HFF-Myc (cell line): Measurements from ENCODE around the gene SEPTIN8.
"Not testable (repeated sequence)": the region's sequence is repeated elsewhere in the genome, so short reads cannot be mapped to it uniquely, and the experiment has no call there.

ENCODE experiments used
- DNase-seq: peaks from one replicate; pipeline ENCODE4 v3.0.0-alpha.2; 2011; ENCODE audit warnings: low read depth; ENCODE audit errors: extremely low read depth
- H3K4me3 ChIP-seq: replicated peaks from 2 replicates; pipeline ENCODE4 v1.5.1; 2011; ENCODE audit warnings: low read depth, mild to moderate bottlenecking, control low read depth, low read length
- TF ChIP-seq, protein P1 (sequence below): IDR thresholded peaks from 2 replicates; pipeline ENCODE4 v1.5.1; 2012; ENCODE audit warnings: mild to moderate bottlenecking, low read depth, low read length, control low read depth; ENCODE audit errors: missing control alignments

Gene SEPTIN8

GRCh38 chr5:132812781-132813598 is 36.0 kb upstream of the SEPTIN8 start, which contains the start of gene SOWAHA:
TSS of gene SOWAHA (plus strand) at chr5:132813302. CDS start at chr5:132813622, 320 bp downstream.
- H3K4me3 ChIP-seq: no peak within 1 kb of the TSS
- no peak for DNase-seq
- TF ChIP-seq, protein P1, sequence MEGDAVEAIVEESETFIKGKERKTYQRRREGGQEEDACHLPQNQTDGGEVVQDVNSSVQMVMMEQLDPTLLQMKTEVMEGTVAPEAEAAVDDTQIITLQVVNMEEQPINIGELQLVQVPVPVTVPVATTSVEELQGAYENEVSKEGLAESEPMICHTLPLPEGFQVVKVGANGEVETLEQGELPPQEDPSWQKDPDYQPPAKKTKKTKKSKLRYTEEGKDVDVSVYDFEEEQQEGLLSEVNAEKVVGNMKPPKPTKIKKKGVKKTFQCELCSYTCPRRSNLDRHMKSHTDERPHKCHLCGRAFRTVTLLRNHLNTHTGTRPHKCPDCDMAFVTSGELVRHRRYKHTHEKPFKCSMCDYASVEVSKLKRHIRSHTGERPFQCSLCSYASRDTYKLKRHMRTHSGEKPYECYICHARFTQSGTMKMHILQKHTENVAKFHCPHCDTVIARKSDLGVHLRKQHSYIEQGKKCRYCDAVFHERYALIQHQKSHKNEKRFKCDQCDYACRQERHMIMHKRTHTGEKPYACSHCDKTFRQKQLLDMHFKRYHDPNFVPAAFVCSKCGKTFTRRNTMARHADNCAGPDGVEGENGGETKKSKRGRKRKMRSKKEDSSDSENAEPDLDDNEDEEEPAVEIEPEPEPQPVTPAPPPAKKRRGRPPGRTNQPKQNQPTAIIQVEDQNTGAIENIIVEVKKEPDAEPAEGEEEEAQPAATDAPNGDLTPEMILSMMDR: no peak

DNA sequence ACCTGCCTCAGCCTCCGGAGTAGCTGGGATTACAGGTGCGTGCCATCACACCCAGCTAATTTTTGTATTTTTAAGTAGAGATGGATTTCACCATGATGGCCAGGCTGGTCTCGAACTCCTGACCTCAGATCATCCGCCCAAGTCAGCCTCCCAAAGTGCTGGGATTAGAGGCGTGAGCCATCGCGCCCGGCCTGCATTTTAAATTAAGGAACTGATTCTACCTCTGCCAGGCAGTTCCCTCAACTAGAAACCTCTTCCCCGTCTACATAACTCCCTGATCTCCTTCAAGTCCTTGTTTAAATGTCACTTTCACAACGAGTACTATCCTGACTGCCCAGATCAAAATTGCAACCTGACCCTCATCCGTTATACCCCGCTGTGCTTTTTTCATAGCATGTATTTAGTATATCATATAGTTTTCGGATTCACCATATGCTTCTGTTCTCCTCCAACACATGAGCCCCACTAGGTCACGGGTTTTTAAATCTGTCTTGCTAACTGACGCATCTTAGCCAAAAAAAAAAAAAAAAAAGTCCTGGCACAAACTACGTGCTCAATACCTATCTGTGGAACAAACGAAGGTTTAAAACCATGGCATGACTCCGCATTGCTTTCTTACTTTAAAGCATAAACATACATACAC is 35.2 kb upstream of the SEPTIN8 start:
- DNase-seq: no peak
- no peak overlapping the region for H3K4me3 ChIP-seq
- TF ChIP-seq, protein P1: no peak

DNA sequence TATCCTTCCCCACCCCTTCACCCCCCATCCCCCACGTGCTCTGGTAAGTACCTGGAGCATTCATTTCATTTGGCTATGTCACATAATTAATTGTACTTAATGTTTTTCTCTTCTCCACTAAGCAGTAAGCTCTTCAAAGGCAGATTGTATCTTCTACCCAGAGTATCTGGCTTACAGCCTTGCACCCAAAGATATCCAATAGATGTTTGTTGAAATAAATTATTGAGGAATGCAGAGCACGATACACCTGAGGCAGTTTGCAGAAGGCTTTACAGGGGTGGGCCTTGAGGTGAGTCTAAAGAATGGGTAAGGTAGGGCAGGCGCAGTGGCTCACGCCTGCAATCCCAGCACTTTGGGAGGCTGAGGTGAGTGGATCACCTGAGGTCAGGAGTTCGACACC is 33.6 kb upstream of the SEPTIN8 start:
- H3K4me3 ChIP-seq: no peak overlapping the region
- TF ChIP-seq, protein P1: no peak

DNA sequence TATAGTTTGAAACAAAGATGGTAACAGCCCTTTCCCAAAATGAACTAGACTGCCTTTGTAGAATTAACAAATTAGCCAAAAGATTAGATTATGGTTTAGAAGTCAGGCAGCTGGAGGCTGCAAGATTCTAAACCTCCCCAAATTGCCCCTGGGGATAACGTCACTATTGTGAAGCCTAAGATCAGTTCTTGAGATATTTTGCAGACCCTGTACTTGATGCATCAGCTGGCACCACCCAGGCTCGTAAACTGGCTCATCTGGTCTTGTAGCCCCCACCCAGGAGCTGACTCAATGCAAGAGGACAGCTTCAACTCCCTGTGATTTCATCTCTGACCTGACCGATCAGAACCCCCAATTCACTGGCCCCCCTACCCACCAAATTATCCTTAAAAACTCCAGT is 31.8 kb upstream of the SEPTIN8 start:
- no peak for DNase-seq
- TF ChIP-seq, protein P1: no peak
- H3K4me3 ChIP-seq: no peak overlapping the region

More for the DNA sequence above, 33.6 kb upstream of the SEPTIN8 start:
- DNase-seq: no peak

DNA sequence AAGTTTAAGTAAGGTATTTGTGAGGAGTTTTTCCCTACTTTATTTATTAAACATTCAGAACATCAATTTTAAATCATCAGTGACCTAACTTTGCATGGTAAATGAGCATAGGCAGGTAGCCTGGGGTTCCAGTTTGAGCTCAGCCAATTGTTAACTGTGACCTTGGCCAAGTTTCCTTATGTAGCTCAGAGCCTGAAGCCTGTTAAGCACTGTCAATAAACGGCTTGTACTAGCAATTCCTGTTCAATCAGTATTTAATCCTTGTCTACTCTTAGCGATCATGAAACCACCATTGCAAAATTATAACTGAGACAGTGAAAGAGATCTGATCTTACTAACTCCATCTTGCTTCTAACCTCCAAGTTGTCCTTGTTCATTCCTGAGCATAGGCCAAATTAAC is 31.4 kb upstream of the SEPTIN8 start:
- TF ChIP-seq, protein P1: no peak
- no peak overlapping the region for H3K4me3 ChIP-seq
- DNase-seq: no peak

DNA sequence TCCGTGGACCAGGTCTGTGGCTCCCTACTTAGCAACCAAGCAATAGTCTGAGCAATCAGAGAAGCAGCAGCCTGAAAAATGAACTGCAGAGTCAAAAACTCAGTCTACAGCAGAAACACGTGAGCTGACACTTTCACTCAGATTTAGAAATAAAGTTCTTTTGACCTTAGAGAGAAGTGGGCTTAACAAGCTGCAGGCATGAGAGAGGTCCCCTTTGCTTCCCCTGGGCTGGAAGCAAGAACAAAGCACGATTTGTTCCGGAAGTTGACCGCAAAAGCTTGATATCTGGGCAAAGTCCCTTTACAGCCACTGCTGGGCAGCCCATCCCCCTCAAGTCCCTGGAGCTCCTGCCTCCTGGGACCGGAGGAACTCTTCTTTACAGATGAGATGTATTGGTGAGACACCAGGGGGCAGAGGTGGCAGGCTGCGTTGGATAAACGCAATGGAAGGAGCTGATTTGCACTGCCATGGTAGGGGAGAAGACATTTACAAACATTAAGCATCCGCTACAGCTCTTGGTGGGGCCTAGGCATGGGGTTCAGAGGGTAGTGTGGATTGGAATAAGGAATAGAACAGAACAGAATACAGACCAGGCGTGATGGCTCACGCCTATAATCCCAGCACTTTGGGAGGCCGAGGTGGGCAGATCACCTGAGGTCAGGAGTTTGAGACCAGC is 30.3 kb upstream of the SEPTIN8 start:
- no peak overlapping the region for H3K4me3 ChIP-seq
- TF ChIP-seq, protein P1: peak; percentile 28
- no peak for DNase-seq

DNA sequence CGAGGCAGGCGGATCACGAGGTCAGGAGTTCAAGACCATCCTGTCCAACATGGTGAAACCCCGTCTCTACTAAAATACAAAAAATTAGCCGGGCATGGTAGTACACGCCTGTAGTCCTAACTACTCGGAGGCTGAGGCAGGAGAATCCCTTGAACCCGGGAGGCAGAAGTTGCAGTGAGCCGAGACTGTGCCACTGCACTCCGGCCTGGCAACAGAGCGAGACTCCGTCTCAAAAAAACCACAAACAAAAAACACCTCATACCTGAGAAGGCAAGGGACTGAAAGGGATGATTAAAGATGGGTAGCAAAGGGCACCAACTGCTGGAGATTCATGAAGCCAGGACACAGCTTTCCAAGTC is 29.7 kb upstream of the SEPTIN8 start:
- not testable (repeated sequence) for H3K4me3 ChIP-seq, DNase-seq

DNA sequence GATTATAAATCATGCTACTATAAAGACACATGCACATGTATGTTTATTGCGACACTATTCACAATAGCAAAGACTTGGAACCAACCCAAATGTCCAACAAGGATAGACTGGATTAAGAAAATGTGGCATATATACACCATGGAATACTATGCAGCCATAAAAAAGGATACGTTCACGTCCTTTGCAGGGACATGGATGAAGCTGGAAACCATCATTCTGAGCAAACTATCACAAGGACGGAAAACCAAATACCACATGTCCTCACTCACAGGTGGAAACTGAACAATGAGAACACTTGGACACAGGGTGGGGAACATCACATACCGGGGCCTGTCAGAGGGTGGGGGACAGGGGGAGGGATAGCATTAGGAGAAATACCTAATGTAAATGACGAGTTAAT is 28.8 kb upstream of the SEPTIN8 start:
- DNase-seq, H3K4me3 ChIP-seq: not testable (repeated sequence)

DNA sequence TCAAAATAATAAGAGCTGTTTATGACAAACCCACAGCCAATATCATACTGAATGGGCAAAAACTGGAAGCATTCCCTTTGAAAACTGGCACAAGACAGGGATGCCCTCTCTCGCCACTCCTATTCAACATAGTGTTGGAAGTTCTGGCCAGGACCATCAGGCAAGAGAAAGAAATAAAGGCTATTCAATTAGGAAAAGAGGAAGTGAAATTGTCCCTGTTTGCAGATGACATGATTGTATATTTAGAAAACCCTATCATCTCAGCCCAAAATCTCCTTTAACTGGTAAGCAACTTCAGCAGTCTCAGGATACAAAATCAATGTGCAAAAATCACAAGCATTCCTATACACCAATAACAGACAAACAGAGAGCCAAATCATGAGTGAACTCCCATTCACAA is 27.2 kb upstream of the SEPTIN8 start:
- not testable (repeated sequence) for DNase-seq, H3K4me3 ChIP-seq

- not testable (repeated sequence) for H3K4me3 ChIP-seq, DNase-seq
Observed at GRCh38 chr5:132802685-132803066, 25.6 kb upstream of the SEPTIN8 start.
